Hematopoietic multipotent progenitor cell treated with erythropoietin and hydrocortisone succinate and interleukin-3 and kit ligand, for 4 days (in vitro differentiated cells): ENCODE measurements around the gene RAD50.

Source experiments
- DNase-seq: peaks from one replicate; pipeline ENCODE4 v3.0.0-alpha.2; 2015

Gene RAD50

DNA sequence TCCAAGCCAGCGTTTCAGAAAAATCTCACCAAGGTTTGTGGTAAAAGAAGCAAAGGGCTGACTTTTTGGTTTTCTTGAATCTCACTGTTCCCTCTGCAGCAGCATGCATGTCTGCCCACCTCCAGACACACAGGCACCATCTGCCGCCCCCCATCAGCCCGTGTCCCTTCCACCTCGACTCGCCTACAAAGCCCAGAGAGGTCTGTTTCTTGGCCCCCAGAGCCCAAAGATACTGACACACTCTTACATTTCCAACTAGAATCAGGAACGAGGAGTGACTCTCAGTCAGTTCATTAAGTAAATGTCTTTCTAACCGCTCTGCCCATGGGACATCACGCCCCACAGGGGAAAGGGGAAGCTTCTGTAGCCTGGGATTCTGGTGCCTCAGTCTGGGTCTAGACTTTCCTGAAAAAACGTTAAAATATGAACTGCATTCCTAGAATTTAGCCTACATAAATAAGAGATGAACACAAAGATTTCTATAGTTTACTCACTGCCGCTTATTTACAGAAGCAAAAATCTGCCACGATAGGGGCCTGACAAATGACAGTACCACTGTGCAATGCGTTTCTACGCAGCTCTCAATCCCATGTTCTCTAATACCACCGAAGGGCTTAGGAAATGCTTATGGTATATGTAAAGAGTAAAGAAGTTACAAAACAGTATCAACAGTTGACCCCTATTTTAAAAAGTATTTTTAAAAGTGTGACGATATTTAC lies 121.1 kb downstream of the RAD50 start:
- DNase-seq: no peak

DNA sequence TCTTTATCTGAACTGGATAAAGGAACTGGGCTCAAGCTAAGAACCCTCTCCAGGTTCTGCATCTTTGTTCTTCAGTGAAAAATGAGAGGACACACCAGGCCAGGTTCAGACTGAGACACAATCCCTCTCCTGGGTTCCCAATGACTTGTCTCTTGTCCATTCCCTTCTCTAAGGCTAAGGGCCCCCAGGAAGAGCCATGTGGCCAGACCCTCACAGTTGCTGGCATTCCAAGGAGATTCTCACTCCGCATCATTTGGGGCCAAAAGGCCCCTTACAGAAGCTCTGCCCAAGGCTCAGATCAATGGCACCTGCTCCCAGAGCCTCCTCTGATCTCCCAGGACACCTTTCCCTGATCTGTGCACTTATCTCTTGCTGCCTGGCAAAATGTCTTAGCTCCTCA lies 122.0 kb downstream of the RAD50 start:
- no peak for DNase-seq

DNA sequence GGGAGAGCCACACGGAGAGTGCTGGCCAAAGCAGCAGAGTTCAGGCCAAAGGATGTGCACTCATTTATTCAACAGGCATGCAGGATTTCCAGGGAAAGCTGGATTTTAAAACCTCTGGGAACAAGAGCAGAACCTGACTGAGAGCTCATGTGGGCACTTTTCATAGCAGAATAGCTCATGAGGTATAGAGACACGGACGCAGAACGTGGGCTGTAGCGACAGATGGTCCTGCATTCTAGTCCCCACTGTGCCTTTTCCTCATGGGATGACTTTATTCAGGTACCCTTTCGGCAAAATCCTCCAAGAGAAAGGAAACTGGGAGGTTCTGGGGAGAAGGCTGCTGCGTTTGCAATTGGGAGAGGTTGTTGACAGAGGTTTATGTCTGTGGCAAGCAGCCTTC lies 122.4 kb downstream of the RAD50 start:
- no peak for DNase-seq

DNA sequence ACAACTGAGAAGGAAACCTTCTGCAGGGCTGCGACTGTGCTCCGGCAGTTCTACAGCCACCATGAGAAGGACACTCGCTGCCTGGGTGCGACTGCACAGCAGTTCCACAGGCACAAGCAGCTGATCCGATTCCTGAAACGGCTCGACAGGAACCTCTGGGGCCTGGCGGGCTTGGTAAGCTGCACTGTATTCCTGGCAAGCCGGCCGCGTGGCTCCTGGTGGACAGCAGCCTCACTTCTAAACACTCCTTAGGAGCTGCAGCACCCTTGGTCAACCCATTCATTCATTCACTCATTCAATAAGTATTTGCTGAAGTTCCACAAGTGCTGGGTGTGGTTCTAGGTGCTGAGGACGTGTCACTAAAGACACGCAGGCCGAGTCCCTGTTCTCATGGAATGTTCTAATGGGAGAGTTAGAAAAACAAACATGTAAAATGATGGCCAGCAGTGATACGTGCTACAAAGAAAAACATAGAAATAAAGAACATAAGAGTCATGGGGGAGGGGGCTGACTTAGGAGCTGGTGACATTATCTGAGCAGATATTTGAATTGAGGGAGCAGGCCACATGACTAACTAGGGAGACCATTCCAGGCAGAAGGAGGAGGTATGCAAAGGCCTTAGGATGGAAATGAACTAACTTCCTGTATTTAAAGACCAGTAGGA lies 123.1 kb downstream of the RAD50 start:
- no peak for DNase-seq

DNA sequence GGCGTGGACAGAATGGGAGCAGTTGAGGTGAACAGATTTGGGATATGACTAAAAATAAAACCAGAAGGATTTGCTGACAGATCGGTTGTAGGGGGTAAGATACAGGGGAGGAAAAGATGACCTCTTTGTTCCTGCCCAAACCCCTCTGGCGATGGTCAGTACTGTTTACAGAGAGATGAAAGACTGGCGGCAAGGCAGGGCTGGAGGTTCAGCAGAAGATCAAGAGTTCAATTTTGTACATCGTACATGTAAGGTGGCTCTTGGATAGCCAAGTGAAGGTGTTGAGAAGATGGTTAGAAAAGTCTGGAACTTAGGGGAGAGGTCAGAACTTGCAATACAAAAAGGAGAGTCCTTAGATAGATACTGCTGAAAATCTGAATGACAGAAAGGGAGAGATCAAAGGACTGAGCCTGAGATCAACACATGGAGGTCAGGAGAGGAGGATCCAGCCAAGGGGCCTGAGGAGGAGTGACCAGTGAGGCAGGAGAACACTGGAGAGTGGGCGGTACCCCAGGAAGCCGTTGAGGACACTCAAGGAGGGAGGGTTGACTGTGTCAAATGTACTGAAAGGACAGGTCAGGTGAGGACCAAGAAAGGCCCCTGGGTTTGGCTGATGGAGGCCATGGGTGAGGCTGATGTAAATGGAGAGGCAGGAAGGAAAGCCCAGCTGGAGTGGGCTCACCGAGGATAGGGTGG lies 124.2 kb downstream of the RAD50 start:
- no peak for DNase-seq

DNA sequence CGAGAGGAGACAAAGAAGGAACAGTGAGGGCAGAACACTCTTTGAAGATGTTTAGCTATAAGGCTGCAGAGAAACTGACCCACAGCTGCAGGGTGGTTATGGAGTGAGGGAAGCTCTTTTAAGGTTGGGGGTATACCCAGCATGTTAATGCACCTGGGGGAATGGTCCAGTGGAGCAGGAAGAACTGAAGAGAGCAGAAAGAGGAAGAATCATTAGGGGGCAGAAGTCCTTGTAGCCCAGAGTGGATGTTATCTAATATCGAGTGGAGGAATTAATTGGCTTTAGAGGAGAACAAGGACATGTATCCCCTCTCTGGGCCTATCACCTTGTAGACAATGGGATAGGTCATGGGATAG lies 124.7 kb downstream of the RAD50 start:
- DNase-seq: no peak

DNA sequence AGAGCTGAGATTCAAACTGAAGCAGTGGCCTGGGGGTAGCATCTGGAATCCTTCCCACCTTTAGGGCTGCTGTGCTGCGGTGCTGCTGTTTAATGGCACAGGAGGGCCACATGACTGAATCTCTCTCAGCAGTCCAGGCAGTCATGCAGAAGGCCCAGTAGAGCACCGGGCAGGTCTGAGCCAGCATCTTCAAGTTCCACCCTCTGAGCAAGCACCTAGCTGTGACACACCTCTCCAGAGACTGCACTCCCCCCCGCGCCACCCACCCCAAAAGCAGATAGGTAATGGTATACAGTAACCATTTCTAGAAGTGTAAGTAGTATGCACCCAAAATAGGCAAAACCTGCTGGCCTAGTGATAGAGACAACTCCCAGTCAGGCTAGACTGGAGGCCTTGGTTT lies 125.2 kb downstream of the RAD50 start:
- DNase-seq: no peak

DNA sequence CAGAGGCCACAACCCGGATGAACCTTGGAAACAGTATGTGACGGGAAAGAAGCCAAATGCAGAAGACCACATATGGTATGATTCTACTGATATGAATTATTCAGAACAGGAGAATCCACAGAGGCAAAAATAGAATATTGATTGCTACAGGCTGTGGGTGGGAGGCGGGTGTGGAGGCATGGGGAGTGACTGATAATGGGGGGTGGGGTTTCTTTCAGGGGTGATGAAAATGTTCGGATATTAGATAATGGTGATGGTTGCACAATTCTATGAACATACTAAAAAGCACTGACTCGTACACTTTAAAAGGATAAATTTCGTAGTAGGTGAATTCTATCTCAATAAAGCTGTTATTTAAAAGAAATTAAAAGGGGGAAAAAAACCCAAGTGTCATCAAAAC lies 127.7 kb downstream of the RAD50 start:
- DNase-seq: peak; percentile 74

DNA sequence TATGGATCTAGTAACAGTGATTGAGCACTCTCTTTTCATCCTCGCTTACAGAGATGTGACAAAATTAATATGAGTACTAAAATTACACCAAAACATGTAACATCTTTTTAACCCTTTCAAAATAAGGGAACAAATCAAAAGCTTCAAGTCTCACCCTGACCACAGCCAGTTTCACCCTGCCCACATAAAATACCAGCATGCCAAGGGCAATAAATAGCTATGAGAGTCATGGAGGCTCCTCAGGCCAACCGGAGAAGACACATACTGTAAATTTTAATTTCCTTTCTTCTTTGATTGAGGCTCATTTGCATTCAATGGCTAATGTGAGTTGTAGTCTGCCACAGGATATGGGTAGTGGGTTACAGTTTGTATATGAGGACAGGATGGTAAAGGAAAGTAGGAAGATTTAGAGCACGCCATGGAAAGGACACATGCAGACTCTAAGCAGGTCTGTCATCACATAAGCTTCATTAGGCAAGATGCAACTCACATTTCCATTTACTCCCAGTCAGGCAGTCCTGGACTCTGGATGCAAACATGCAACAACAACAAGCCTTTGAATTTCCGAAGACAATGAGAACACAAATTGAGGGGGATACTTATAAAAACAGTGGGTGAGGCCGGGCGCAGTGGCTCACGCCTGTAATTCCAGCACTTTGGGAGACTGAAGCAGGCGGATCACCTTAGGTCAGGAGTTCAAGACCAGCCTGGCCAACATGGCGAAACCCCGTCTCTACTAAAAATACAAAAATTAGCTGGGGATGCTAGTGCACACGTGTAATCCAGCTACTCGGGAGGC lies 128.3 kb downstream of the RAD50 start:
- DNase-seq: no peak

DNA sequence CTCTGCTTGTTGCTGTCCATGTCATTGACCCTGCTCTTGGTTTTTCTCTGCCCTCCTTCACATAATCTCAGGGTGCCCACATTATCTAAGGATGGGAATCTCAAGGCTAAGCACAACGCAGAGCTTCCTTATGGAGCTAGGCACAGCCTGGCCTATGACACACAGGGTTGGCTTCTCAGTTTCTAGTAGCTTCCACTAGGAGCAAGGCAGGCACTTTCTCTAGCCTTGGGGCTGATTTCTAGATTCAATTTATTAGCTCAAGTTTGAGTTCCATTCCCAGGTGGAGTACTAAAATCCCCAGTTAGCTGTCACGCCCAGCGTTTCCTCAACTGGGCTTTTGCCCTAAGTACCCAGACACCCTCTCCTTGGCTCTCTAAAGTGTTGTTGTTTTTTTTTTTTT lies 129.4 kb downstream of the RAD50 start:
- DNase-seq: no peak

DNA sequence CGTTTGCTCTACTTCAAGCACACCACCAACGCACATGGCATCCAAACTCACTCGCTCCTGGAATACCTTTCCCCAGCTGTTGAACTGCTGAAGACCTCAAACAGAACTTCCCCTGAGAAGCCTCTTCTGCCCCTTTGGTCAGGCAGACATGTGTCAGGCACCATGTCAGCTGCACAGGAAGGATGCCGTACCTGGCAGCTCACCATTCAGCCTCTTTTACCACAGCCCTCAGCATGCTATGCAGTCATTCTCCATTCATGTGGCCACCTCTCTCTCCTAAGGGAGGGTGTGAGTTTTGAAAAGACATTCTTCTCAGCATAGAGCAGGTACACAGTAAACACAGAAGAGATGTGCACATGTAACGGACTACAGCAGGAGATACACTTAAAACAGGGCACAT lies 131.2 kb downstream of the RAD50 start:
- DNase-seq: no peak

DNA sequence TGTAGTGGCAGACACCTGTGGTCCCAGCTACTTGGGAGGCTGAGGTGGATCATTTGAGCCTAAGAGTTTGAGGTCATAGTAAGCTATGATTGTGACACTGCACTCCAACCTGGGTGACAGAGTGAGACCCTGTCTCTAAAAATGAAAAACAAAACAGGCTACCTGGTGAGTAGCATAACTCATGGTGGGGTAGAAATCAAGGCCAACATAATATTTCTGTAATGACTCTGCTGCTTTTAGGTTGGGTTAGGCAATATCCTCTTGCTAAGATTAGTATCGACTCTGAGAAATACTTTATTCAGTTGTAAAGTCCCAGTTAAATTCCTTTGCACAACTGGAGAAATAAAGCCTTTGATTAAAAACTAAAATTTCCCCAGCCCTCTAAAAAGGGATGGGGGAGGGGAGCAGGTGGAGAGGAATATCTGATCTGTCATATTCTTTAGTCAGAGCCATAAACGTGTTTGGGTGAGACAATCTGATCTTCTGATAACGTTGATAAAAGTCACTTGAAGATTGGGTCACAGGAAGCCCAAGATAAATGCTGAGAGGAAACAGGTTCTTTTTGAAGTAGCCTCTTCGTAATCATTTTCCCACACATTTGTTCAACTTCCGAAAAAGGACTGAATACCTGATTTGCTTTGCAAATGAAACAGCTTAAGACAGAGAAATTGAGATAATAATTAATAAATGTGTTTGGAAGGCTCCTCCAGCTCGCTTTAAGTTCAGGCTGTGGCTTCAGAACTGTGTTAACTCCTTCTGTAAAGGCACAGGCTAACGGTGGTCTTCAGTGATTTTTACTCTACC lies 132.0 kb downstream of the RAD50 start:
- peak; percentile 74 for DNase-seq

DNA sequence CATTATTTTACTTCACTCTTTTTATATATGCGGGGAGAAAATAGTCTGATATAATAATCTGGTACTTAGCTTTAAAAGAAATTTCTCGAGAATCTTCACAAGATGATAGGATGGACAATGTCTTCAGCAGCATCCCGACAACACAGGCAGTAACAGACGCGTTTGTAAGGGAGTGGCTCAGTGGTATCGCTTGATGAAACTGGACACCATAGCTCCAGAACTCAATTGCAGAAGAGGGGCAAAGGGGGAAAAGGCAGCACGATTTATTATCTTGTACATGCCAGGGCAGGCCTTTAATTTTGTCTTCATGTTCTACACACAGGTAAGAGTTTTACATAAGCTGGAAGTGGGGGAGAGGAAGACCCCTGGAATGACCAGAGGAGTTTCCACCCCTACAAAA lies 132.7 kb downstream of the RAD50 start:
- DNase-seq: no peak

DNA sequence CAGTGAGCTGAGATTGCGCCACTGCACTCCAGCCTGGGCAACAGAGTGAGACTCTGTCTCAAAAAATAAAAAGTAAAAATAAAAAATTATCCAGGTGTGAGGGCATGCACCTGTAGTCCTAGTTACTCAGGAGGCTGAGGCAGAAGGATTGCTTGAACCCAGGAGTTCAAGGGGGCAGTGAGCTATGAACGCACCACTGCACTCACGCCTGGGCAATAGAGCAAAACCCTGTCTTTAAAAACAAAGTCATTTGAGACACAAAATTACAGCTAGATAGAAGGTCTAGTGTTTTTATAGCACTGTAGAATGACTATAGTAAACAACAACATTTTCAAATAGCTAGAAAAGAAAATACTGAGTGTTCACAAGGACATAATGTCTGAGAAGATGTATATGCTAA lies 133.4 kb downstream of the RAD50 start:
- no peak for DNase-seq

DNA sequence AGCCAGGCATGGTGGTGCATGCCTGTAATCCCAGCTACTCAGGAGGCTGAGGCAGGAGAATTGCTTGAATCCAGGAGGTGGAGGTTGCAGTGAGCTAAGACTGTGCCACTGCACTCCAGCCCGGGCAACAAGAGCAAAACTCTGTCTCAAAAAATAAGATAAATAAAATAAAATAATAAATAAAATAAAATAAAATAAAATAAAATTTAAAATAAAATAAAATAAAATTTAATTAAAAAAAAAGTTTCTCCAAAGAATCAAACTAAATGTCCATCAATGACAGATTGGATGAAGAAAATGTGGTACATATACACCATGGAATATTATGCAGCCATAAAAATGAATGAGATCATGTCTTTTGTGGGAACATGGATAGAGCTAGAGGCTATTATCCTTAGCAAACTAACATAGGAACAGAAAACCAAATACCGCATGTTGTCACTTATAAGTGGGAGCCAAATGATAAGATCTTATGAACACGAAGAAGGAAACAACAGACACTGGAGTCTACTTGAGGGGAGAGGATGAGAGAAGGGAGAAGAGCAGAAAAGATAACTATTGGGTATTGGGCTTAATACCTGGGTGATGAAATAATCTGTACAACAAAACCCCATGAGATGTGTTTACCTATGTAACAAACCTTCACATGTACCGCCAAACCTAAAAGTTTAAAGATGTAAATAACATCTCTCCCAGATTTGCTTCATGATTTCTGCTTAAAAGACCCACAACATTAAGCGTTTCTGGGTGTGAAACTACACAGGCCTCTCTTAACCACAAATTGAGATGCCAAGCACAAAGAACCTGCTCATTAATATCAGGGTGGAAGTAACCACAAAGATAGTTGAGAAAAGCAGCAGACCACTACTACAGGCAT lies 135.2 kb downstream of the RAD50 start:
- peak; percentile 21 for DNase-seq

DNA sequence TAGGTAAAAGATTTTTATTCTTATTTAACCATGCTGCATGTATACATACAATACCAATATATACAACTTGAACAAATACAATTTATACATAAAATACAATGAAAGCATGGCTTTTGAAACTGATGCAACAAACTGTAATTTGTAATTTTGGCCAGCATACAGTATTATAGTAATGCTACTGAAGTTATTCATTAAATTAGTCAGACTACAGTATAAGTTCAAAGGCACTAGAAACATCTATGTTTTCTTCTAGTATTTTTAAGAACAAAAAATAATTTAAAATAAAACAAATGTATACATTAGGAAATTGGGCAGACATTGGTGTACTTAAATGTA lies 135.8 kb downstream of the RAD50 start:
- DNase-seq: no peak
